GM10266 (cell line): ENCODE results near the gene PLEKHA6.

ENCODE experiments used
- DNase-seq: peaks from one replicate; pipeline ENCODE4 v3.0.0; 2012; ENCODE audit errors: extremely low spot score
- TF ChIP-seq, protein P1 (sequence below): IDR thresholded peaks from 2 replicates; pipeline ENCODE4 v1.5.1; 2012; ENCODE audit warnings: mild to moderate bottlenecking, low read depth; ENCODE audit not compliant: control insufficient read depth, insufficient read depth; ENCODE audit errors: missing control alignments

The PLEKHA6 gene

DNA sequence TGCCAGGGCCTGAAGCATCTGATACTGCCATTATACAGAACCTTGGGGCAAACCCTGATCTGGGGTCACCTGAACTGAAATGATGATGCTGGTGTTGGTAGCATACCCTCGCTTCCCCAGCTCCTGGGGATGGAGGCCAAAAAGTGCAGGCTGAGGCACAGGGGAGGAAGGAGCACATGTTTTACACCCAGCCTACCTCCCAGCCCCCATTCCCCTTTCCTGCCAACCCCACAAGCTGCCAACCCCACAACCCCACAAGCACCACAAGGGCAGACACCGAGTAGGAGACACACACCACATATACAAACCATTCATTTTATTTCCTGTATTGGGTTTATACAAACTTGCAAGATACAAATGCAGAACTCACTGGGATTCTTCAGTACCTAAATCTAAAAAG lies 141.2 kb downstream of the PLEKHA6 start:
- TF ChIP-seq, protein P1, sequence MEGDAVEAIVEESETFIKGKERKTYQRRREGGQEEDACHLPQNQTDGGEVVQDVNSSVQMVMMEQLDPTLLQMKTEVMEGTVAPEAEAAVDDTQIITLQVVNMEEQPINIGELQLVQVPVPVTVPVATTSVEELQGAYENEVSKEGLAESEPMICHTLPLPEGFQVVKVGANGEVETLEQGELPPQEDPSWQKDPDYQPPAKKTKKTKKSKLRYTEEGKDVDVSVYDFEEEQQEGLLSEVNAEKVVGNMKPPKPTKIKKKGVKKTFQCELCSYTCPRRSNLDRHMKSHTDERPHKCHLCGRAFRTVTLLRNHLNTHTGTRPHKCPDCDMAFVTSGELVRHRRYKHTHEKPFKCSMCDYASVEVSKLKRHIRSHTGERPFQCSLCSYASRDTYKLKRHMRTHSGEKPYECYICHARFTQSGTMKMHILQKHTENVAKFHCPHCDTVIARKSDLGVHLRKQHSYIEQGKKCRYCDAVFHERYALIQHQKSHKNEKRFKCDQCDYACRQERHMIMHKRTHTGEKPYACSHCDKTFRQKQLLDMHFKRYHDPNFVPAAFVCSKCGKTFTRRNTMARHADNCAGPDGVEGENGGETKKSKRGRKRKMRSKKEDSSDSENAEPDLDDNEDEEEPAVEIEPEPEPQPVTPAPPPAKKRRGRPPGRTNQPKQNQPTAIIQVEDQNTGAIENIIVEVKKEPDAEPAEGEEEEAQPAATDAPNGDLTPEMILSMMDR: no peak
- DNase-seq: no peak

DNA sequence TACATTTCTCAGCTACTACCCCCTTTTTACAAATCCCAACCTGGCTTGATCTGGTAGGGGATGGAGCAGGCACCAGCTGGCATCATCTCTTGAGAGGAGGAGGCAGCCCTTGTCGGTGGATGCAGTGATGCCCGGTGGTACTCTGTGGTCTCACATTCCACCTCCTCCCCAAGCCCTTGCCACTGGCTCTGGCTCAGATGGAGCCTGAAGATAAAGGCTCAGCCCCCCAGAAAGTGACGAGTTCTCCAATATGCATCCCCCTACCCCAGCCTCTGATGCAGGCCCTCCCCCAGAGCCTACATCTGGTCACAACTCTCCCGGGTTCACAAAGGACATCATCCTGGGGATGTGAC lies 142.1 kb downstream of the PLEKHA6 start:
- DNase-seq: no peak
- TF ChIP-seq, protein P1: no peak

DNA sequence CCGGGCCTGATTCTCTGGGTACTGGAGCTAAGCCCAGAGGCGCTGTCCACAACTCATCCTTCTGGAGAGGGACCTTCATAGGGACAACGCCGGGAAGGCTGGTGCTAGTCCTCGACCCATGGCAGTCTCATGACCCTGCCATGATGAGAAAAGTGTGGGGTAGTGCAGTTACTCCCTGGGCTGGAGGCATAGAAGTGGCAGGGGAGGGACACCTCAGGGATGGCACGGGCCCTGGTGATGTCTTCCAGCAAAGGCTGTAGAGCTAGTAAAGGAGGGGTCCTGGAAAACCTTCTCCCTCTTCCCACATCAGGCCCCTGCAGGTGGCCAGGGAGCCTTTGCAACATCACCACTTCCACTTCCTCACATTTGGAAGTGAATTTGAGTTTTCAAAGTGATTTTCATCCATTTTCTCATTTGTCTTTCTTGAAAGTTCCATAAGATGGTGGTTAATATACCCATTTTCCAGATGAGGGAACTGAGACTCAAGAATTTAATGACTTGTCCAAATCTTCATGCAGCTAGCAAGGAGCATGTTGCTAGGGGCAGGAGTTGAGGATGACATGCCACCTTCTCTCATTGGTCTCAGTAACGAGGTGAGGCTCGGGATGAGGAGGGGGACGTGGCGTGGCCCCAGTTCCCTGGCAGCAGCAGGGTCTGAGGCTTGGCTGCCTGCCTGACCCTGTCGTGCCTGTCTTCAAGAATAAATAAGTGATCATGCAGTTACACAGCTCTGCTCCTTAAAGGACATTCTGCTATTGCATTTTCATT lies 142.7 kb downstream of the PLEKHA6 start:
- no peak for DNase-seq
- TF ChIP-seq, protein P1: no peak

GRCh38 chr1:204216236-204216635 lies 143.5 kb downstream of the PLEKHA6 start:
- DNase-seq: no peak
- TF ChIP-seq, protein P1: no peak

DNA sequence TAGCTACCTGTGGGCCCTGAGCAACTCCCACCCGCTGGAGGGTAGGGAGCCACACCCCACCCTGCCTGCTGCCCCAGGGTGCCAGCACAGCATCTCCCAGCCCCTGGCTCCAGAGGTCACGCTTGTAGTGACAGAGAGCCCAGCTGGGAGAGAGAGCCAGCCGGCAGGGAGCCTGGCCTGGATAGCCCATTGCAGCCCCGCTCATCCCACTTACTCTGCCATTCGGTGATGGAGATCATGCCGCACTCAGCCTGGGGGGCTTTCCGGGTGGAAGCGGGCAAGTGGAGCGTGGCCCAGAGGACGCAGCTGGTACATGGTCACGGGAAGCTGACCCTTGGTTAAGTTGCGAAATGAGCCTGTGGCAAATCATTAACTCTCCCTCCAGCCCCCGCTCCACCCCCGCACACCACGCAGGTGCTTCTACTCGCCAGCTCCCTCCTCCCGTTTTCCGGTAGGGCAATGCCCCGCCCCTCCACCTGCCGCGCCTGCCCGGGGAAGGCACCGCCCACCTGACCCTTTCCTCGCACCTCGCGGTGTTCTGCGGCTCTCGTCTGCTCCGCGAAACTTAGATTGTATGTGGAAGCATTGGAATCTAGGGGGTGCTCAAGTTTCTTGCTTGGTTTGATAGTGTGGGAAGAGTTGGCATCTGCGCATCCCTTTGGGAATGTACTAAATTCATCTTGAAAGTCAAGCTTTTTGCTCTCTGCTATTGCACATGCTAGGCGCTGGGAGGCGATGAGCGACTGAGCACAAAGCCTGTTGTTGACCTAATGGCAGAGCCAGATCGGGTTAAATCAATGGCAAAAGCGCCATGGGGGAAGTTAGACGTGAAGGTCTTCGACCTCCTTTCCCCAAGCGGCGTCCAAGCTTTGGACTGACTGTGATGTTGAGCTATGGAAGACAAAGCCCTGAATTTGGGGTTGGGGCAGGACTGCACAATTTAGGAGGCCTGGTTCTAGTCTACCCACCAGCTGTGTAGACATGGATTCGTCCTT lies 145.8 kb downstream of the PLEKHA6 start, which contains the start of gene GOLT1A:
GOLT1A (minus strand) TSS at position 321 of the 995 bp plus-strand sequence; CDS start at position 239, 82 bp downstream.
- no peak for DNase-seq
- TF ChIP-seq, protein P1: peak; percentile 34

- TF ChIP-seq, protein P1: no peak
- DNase-seq: no peak
Observed at GRCh38 chr1:204212715-204213114, 147.0 kb downstream of the PLEKHA6 start.

- DNase-seq: no peak
- TF ChIP-seq, protein P1: no peak
Observed at GRCh38 chr1:204211046-204211445, 148.7 kb downstream of the PLEKHA6 start.
